Naive thymus-derived CD4-positive, alpha-beta T cell (primary cell): ENCODE measurements around the gene PNRC1. TPM values are rescaled to one million over a fixed set of nuclear protein-coding genes. Genes with fewer than 3 reads are reported as not detected.

Source experiments
- polyA plus RNA-seq, 2 donors: library from polyadenylated mRNA; unstranded; fragments of 300-500 nt; fragmentation: Illumina TruSeq; gene quantifications; one replicate each; pipeline ENCODE4 v1.2.3, GENCODE V29; 2021
- total RNA-seq, 6 experiments: library from RNA in 5 of 6; stranded (reverse) in 5 of 6; gene quantifications; 1 replicate in 5 of 6; 2 replicates in 1 of 6; pipeline ENCODE4 v1.2.3 and lab custom pipeline; 2021 to 2026

The PNRC1 gene
- total and polyA plus RNA-seq, 7 experiments from 2014 or later, result 108 to 822 (median 763) TPM

Other genes starting within 250 kb of the PNRC1 start
- gene RNGTT, start 117.1 kb upstream of the PNRC1 start, total RNA-seq, result 10 to 100 TPM; 15.4 to 26.5 (median 20.8) TPM
- gene RNGTT, start 117.1 kb upstream of the PNRC1 start, polyA plus RNA-seq, result 10 to 100 TPM; 16.8 to 17.9 TPM
- under 1 TPM in 1 of 5 experiments, not detected in 4; 0.56 TPM for gene SRSF12, start 37.3 kb downstream of the PNRC1 start, total RNA-seq
- gene SRSF12, start 37.3 kb downstream of the PNRC1 start, polyA plus RNA-seq, result under 1 TPM in 1 of 2 donors, not detected in 1; 0.05 TPM
- 10 to 100 TPM in 2 of 5 experiments, 1 to 10 TPM in 3; 4.6 to 12.7 (median 9.5) TPM for gene PM20D2, start 65.3 kb downstream of the PNRC1 start, total RNA-seq
- gene PM20D2, start 65.3 kb downstream of the PNRC1 start, polyA plus RNA-seq, result 1 to 10 TPM; 7.1 to 7.3 TPM
- not detected for gene GABRR1, start 136.6 kb downstream of the PNRC1 start, total RNA-seq
- not detected for gene GABRR1, start 136.6 kb downstream of the PNRC1 start, polyA plus RNA-seq
- gene GABRR2, start 234.5 kb downstream of the PNRC1 start, total RNA-seq, result 1 to 10 TPM in 3 of 5 experiments, under 1 TPM in 2; 0.40 to 1.9 (median 1.5) TPM
- not detected for gene GABRR2, start 234.5 kb downstream of the PNRC1 start, polyA plus RNA-seq